Measurements from ENCODE around the gene SLC22A14.

- no peak for TF ChIP-seq POLR2A (IDR thresholded peaks at IDR 0.05)
- no peak for TF ChIP-seq CTCF (IDR thresholded peaks at IDR 0.05)
Observed at GRCh38 chr3:38238416-38239008, 43.6 kb upstream of the SLC22A14 start.
